Measurements from ENCODE around the gene RHBDD2. TPM values are rescaled to one million over a fixed set of nuclear protein-coding genes. Genes with fewer than 3 reads are reported as not detected.
A peak's percentile ranks its signal among the peaks of the same experiment; 100 is the strongest.

Gene RHBDD2
- total RNA-seq, 2 donors from 2014 or later, result 51.6 to 68.9 TPM

- WGBS, 2 experiments (ENCODE audit: insufficient coverage in 1 of 2, insufficient read length in 1 of 2), result 67 to 73% methylated on average over 4 to 5 of the region's 5 CpGs
- Histone ChIP-seq H3K27me3 (ENCODE audit: control insufficient read depth, insufficient read depth, low read length, poor library complexity, severe bottlenecking) (no peaks in the 10 kb centered on the region), H3K4me1 (ENCODE audit: control insufficient read depth, insufficient read depth, low read length) (no peaks in the 10 kb centered on the region), H3K9ac (ENCODE audit: extremely low read depth, low read length, poor library complexity, severe bottlenecking) (no peak overlapping the region), H3K4me3 (ENCODE audit: low read length) (no peak overlapping the region), H3K36me3 (ENCODE audit: control insufficient read depth, insufficient read depth, low read length) (no peaks in the 10 kb centered on the region), H3K9me3 (ENCODE audit: control insufficient read depth, low read length) (no peaks in the 10 kb centered on the region), H3K27ac (ENCODE audit: low read depth, low read length) (no peak overlapping the region)
- H3K36me3 Mint-ChIP-seq (ENCODE audit: low read depth), result no peaks in the 10 kb centered on the region
- no peak overlapping the region for H3K27ac Mint-ChIP-seq
- peaks cover 7% of the 10 kb centered on the region for H3K27me3 Mint-ChIP-seq (ENCODE audit: insufficient read depth)
- H3K4me3 Mint-ChIP-seq, result no peak overlapping the region
- no peaks in the 10 kb centered on the region for H3K4me1 Mint-ChIP-seq
- no peak for TF ChIP-seq CTCF (conservative IDR thresholded peaks at IDR 0.05)
- peaks cover 4% of the 10 kb centered on the region for H3K9me3 Mint-ChIP-seq
- no peak for DNase-seq
Measured at GRCh38 chr7:75866114-75866488, 12.7 kb upstream of the RHBDD2 start.

GRCh38 chr7:75866489-75867389 lies 12.1 kb upstream of the RHBDD2 start:
- Mint-ChIP-seq H3K4me1 (no peaks in the 10 kb centered on the region), H3K36me3 (ENCODE audit: low read depth) (no peaks in the 10 kb centered on the region), H3K9me3 (peaks cover 4% of the 10 kb centered on the region), H3K4me3 (no peak overlapping the region), H3K27ac (no peak overlapping the region), H3K27me3 (ENCODE audit: insufficient read depth) (peaks cover 7% of the 10 kb centered on the region)
- WGBS, 2 experiments (ENCODE audit: insufficient coverage in 1 of 2, insufficient read length in 1 of 2), result 52 to 71% methylated on average over 8 to 19 of the region's 19 CpGs
- no peaks in the 10 kb centered on the region for H3K27me3 ChIP-seq (ENCODE audit: control insufficient read depth, insufficient read depth, low read length, poor library complexity, severe bottlenecking)
- peak; percentile 89 for TF ChIP-seq CTCF (conservative IDR thresholded peaks at IDR 0.05)
- no peak overlapping the region for H3K27ac ChIP-seq (ENCODE audit: low read depth, low read length)
- no peaks in the 10 kb centered on the region for H3K4me1 ChIP-seq (ENCODE audit: control insufficient read depth, insufficient read depth, low read length)
- DNase-seq, result peak; percentile 85
- no peaks in the 10 kb centered on the region for H3K36me3 ChIP-seq (ENCODE audit: control insufficient read depth, insufficient read depth, low read length)
- no peak overlapping the region for H3K9ac ChIP-seq (ENCODE audit: extremely low read depth, low read length, poor library complexity, severe bottlenecking)
- no peak overlapping the region for H3K4me3 ChIP-seq (ENCODE audit: low read length)
- H3K9me3 ChIP-seq (ENCODE audit: control insufficient read depth, low read length), result no peaks in the 10 kb centered on the region

GRCh38 chr7:75867390-75867717 lies 11.5 kb upstream of the RHBDD2 start:
- H3K27ac Mint-ChIP-seq, result no peak overlapping the region
- H3K9me3 Mint-ChIP-seq, result peaks cover 4% of the 10 kb centered on the region
- H3K27me3 Mint-ChIP-seq (ENCODE audit: insufficient read depth), result peaks cover 9% of the 10 kb centered on the region
- no peaks in the 10 kb centered on the region for H3K4me1 ChIP-seq (ENCODE audit: control insufficient read depth, insufficient read depth, low read length)
- no peak overlapping the region for H3K27ac ChIP-seq (ENCODE audit: low read depth, low read length)
- no peaks in the 10 kb centered on the region for H3K36me3 ChIP-seq (ENCODE audit: control insufficient read depth, insufficient read depth, low read length)
- DNase-seq, result no peak
- H3K4me3 Mint-ChIP-seq, result no peak overlapping the region
- H3K9ac ChIP-seq (ENCODE audit: extremely low read depth, low read length, poor library complexity, severe bottlenecking), result no peak overlapping the region
- no peak overlapping the region for H3K4me3 ChIP-seq (ENCODE audit: low read length)
- TF ChIP-seq CTCF (conservative IDR thresholded peaks at IDR 0.05), result no peak
- no peaks in the 10 kb centered on the region for H3K27me3 ChIP-seq (ENCODE audit: control insufficient read depth, insufficient read depth, low read length, poor library complexity, severe bottlenecking)
- 80 to 86% methylated on average over 1 to 4 of the region's 4 CpGs for WGBS, 2 experiments (ENCODE audit: insufficient coverage in 1 of 2, insufficient read length in 1 of 2)
- H3K4me1 Mint-ChIP-seq, result no peaks in the 10 kb centered on the region
- no peaks in the 10 kb centered on the region for H3K9me3 ChIP-seq (ENCODE audit: control insufficient read depth, low read length)
- H3K36me3 Mint-ChIP-seq (ENCODE audit: low read depth), result no peaks in the 10 kb centered on the region
